Fibroblast of peridontal ligament (primary cell): Measurements from ENCODE around the gene SRGAP3.
A peak's percentile ranks its signal among the peaks of the same experiment; 100 is the strongest.

Experiments used
- DNase-seq: peaks from one replicate; pipeline ENCODE4 v3.0.0-alpha.2; 2010; ENCODE audit errors: extremely low read depth

The SRGAP3 gene

DNA sequence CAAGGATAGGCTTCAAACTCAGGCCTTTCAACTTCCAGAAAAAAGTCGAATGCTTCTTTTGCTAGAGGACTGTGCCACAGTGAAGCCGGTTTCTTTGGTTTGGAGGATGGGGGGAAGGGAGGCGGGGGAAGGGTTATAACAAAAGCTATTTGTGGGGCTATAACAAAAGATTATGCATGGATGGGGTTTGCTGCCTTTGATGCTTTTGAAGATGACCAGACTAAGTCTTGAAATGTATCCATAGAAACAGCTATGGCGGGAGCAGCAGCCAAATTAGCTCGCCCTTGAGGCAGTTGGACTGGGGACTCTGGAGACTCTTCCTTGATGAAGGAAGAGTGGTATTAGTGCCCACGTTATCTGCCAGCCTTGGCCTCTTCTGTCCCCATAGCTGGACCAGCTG, 47.5 kb downstream of the SRGAP3 start:
- DNase-seq, result no peak

DNA sequence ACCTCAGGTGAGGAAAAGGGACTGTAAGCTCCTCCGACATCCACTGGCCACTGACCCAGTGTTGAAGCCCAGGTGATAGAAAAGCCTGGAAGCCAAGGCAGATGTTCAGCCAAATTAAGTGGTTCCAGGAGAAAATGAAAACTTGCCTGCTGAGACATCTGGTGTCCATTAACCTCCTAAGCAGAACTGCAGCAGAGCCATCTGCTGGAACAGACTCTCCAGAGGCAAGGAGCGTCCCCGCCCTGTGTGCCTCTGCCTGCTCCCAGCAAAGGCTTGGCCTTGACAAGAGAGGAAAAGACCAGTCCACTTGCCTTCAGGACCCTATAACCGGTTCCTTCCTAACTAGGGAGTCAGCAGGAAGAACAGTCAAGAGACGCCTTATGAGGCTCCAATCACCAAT, 48.2 kb downstream of the SRGAP3 start:
- peak; percentile 29 for DNase-seq

DNA sequence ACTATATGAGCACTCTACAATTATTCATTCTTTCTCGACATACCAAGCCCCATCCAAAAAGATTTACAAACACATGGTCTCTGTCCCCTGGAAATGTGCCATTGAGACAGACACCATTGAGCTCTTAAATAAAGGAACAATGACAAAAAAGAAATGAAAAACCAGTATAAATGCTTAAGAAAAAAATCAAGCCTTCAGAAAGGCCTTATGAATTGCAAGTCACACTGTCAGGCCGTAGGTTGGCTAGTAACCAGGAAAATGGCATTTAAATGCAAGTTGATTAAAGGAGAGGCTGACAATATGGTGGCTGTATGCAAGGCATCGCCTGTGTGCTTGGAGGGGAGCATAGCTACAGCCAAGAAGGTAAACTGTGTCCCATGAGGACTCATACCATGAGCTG, 49.7 kb downstream of the SRGAP3 start:
- no peak for DNase-seq

DNA sequence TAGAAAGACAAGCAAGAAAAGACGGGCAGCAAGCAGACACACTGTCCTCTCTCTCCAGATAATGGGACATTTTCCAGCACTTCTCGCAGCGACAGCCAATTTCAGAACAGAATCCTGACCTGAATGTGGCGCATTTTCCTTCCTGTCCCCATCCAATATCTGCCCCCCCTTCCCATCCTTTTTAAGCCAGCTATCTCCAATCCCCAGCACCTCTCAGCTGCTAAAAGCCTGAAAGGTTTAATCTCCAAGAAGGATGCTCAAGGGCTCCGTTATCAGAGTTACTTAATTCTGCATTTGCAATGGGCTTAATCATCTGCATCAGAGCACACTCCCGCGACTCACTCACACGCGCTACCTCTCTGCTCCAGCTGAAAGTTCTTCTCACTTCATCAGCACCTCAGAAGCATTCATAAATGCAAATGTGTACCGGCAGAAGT, 50.5 kb downstream of the SRGAP3 start:
- DNase-seq, result no peak

DNA sequence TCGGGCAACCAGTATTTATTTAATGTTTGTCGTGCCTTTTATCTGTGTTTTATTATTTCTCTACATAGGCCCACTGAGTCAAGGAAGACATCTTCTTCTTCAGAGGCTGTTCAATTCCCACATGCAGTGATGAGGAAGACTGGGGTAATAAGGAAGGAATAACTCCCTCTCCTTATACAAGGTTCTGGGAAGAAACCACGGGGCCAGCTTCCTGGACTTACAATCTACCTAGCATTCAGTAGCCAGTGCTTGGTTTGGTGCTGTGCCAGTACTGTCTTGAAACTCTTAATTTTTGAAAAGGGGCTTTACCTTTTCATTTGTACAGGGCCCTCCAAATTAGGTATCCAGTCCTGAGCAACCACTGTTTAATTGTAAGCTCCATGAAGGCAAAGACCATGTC, 51.2 kb downstream of the SRGAP3 start:
- no peak for DNase-seq

DNA sequence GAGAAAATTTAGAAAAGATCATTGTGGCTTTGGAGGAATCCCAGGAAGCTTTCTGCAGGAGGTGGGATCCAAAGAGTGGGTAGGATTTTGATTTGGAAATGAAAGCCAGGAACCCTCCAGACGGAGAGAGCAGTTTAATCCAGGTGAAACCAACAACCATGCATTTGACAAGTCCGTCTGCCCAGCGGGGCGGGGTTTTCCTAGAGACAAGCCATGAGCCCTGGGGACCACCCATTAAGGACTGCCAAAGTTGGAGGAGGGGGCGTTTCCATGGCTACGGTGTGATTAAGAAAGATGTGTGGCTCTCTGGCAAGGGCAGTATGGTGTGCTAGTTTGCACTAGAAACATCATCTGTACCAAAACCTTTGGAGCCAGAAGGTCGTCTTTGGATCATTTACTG, 53.4 kb downstream of the SRGAP3 start:
- no peak for DNase-seq

DNA sequence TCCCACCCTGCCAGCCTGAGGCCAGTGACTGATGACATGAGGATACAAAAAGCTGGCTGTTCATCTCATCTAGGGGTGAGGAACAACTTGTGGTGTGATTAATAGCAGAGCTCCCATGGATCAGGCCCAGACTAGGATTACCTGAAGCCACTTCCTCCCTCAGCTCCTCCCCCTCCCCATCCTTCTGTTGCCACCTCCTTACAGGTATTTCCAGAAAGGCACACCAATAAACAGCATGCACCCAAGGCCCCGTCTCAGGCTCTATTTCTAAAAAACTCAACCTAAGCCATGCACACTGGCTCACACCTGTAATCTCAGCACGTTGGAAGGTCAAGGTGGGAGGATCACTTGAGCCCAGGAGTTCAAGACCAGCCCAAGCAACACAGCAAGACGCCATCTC, 54.1 kb downstream of the SRGAP3 start:
- no peak for DNase-seq

DNA sequence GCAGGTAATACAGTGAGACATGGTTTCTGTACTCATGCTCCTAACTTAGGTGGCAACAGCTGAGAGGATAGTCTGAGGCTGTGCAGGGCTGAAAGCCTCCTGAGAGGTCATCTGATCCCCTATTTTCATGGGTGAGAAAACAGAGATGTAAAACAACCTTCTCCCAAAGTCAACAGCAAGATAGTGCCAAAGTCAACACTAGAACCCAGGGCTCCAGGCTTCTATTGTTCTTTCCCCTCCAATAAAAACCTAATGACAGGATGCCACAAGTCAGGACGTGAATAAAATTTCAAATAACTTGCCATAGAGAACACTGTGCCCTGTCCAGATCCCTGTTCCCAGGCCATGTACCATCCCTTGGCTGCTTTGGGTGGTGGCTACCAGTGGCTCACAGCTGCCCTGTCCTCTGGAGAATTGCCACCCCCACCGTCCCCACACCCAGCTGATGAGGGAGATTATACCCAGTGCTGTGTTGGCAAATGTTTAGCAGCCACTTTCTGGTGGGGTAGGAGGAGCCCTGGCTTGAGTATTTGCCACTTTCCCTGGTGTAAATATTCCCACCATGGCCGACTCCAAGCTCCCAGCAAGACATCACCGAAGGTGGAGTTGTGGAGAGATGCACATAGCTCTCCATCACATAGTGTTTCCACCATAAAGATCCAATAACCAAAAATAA, 54.8 kb downstream of the SRGAP3 start:
- no peak for DNase-seq

DNA sequence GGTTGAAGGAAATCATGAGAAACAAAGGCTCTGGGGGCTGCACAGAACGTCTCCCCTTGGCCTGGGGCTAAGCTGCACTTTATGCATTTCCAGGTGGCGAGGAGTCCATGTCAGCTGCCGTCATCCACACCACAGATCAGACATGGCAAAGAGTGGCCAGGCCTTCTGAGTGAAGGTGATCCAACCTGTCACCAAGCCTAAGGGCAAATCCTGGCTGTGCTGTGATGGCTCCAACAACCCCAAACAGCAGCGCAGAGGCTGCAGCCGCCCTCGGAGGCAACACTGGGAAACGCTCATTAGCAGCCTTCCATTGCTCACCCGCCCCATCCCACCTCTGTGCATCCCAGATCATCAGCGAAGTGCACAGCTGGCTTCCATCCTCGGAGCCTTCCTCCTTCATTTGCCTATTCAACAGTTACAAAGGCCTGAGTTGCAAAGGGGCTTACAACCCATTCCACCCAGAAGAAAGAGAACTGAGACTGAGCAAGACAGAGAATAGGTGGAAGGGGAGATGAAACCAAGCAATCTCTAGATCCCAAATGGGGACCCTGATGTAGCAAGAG, 55.7 kb downstream of the SRGAP3 start:
- DNase-seq, result no peak

DNA sequence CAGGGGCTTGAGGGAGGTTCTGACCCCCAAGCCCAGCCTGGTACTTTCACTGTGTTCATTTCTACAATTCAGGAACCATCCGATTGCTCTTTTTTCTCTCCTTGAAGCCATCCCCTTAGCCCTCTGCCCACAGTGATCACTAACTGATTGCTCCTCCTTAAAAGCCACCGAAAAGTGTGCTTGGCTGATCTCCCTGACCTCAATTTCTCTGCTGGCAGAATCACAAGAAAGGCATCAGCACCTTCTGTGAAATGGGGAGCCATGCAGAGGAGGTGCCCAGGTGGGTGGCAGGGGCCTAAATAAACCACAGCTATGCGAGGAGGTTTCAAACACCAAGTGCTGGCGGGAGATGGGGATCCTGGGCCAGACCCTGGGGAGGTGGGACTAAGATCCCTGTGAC, 56.2 kb downstream of the SRGAP3 start:
- no peak for DNase-seq

DNA sequence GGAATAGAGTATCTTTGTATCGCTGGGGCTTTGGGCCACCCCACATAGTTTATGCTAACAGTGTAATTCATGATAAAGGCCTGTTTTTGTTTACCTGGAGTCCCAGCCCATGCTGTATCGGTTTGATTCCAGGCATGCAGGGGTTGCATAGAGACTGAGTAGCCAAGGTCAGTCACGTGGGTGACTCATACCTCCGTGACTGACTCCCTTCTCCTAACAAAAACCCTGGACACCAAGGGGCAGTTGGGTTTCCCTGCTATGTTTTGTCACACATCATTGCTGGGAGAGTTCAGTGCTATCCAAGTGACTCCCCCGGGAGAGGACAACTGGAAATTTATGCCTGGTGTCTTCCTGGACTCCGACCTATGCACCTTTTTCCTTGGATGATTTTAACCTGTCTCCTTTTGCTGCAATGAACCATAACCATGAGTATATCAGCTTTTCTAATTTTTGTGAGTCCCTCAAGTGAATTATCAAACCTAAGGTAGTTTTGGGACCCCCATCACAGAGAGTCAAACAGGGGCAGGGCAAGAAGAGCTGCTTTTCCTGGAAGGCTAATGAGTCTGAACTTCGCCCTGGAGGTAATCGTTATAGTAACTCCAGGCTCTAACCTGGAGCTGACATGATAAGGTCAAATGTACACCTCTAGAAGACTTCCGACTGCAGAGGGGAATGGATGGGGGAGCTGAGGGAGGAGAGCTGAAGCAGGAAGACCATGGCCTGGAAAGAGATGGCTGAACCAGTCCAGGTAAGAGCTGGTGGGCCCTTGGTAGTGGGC, 57.0 kb downstream of the SRGAP3 start:
- DNase-seq, result no peak

DNA sequence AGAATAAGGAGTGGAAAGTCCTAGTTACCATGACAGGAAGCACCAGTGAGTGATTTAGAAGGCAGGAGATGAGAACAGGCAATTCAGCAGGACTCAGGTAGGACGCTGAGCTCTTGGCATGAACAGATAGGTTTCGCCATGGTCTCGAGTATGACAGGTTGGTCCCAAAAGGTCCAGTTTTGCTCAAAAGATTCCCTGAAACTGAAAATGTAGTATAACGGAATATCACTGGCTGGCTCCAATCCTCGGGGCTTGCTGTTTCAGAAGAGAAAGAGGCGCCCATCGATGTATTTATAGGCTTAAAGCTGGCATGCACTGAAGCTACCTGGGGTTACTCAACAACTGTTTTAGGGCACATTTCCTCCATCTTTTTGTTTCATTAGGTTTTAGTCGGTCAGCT, 59.2 kb downstream of the SRGAP3 start:
- DNase-seq, result no peak

DNA sequence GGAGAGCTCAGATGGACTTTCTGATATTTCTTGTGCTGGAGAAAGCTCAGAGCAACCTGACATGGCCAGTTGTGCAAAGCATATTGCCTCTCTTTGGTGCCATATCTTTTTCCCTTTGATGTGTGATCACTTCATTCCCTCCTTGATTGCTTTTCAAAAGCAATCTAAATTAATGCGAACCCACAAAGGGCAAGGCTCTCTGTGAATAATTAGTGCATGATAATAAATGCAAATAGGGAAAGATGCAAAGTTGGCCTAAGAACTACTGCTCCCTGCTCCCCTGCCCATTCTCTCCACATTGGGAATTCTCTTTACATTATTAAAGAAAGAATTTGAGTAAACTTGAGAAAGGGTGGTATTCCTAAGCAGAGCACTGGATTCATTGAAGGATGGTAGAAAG, 60.9 kb downstream of the SRGAP3 start:
- no peak for DNase-seq

DNA sequence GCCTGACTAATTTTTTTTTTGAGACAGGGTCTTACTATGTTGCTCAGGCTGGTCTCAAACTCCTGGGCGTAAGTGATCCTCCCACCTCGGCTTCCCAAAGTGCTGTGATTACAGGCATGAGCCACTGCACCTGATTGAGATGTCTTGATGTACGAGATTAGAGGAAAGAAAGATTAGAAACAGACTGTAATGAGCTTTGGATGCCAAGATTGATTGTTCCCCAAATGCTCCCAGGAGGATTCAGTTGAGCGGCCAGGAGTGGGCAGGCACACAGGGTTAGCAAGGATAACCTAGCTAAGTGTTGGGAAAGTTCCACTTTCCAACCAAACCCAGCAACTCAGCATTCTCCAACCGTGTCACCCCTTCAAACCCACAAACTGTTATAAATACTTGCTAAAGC, 63.7 kb downstream of the SRGAP3 start:
- DNase-seq, result no peak

DNA sequence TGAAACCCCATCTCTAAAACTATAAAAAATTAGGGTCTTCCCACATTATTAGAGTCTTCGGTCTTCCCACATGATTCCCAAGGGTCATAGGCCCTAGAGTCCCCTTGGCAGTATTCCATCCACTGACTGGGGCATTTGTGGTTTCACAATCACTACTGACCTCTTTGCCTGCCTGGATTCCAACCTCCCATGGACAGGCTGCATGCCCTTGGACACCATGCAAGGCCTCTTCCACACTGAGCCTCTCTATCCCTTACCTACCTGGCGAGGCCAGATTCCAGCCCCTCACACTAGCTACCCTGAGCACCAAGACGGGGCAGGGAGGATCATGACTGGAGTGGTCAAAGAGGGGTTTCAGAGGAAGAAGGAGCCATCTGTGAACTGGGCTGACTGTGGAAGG, 64.4 kb downstream of the SRGAP3 start:
- no peak for DNase-seq

DNA sequence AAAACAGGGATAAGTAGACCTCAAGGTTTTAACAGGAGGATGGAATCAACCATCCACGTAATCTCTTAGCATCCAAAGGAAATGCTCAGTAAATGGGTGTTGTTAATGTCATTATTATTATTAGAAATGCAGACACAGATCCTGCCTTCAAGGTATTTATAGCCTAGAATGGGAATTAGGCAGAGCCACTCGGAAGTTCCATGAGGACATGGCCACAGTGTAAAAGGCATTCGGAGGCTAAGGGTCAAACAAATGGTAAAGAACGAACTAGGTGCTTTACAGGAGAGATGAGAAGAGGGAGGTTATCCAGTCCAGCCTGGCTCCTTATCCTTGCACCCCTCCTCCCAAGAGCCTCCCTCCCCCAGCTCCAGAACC, 65.0 kb downstream of the SRGAP3 start:
- no peak for DNase-seq

DNA sequence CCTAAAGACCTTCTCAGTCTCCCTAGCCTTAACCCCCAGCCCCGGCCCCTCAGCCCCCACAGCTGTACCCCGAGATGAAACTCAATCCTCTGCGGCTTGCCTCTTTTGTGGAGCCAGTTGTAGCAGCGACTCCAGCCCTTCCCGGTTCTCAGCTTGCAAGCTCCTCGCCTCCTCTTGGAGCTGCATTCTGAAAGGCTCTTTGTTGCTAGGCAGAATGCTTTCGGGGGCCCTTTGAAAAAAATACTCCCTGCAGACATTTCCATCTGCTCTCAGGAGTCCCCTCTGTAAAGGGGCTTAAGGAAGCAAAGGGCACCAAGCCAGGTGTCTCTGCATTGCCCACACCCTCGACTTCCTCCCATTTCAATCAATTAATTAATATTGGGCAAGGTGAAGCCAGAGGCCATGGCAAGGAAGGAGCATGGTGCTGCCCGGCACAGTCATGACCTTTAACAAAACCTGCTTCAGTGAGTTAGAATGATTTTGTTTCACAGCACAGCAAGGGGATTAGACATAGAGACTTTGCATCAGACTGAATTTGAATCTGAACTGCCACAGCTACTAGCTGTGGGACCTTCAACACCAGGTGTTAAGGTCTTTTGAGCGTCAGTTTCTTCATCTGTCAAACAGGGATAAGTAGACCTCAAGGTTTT, 65.5 kb downstream of the SRGAP3 start:
- DNase-seq, result peak; percentile 8

DNA sequence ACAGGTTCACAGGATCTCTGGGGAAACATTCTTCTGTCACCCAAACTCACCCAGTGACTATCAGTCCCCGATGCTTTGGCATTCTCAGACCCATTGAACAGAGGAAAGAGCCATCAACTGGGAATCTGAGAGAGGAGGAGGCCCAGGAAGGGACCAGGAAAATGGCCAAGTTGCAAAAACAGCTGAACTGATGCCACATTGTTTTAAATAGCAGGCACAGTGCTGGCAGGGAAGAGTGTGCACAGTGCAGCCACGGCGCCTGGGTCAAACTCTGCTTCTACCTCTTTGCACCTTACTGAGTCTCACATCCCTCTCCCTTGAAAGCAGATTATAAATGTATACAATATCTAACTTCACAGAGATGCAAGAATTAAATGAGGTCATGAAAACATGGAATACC, 66.4 kb downstream of the SRGAP3 start:
- DNase-seq, result no peak

DNA sequence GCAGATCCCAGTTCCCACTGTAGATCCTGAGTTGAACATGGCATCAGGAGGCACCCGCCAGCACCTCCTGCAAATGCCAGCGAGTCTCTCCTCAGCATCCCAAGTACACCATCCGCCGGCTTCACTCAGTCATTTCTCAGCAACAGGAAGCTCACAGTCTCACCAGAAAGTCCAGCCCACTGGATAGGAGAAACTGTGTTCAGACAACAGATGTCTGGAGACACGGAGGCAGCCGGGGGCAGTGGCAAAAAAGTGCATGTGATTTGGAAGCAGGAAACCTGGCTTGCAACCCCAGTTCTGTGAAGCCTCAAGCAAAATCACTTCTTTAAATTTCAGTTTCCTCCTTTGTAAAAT, 68.7 kb downstream of the SRGAP3 start:
- DNase-seq, result no peak

DNA sequence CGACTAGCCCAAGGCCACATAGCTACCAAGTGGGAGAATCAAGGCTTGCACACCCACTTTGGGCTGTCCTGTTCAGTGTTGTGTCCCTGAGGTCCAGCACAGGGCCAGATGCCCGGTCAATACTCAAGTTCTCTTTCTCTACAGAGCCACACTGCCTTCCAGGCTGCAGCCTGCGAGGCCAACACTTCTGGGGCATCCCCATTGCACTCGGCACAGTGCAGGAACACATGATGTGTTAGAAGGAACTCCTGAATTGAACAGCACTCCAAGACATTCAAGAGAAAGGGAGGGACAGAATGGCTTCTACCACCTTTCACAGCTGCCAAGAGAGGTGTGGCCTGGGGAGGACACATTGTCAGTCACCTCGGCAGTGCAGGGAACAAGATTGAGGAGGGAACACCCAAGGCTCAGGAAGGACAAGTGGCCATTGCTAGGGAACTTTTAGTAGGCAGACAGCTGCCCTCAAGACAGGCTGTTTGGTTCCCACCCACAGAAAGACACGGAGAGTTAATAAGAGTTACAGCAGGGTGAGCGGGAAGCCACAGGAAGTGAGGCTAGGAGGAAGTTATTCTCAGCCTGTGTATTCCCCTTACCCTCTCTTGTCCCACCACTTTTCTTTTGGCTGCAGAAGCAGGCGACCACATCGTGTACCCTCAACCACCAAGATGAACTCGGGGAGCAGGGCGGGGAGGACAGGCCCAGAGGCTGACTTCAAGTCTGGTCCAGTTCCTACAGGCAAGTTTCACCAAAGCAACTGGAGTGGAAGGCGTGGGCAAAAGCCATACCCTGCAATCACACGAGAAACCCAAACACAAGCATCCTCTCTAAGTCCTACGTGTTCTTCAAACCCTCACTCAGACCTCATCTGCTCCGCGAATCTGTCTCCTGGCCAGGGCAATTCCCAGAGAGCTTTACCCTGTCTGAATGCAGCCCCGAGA, 69.4 kb downstream of the SRGAP3 start:
- DNase-seq, result no peak

DNA sequence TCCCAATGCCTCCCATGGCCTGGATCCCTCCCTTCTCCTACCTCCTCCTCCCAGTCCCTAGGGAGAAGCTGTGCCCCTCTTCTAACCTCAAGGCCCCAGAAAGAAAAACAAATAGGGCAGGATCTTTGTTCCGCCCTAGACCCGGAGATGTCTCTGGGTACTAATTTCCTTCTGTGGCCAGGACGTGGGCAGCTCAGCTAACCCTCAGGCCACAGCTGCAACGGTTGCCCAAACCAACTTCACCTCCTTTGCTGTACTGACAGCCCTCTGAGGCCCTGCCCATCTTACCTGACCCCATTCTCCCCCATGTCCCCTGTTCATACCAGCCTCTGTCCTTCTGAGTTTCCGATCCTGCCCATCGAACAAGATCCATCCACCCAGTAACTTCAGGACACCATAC, 70.7 kb downstream of the SRGAP3 start:
- DNase-seq, result no peak

DNA sequence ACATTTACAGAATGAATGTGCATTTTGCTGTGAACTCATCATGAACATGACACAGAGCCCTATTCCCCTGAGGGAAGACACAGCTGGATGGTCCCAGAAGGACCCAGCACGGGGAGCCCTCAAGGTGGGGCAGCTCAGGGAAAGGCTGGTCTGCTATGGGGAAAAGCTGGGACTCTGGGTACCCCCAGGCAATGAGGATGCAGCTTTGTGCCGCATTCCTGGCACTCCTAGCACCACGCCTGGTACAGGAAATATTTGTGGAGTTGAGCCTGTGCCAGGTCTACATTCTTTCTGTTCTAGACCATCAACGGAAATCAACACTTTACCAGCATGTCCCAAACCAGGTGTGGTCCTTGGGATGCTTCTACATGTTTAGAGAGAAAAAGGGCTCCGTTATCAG, 74.0 kb downstream of the SRGAP3 start:
- no peak for DNase-seq
